ENCODE data around the gene ZBTB16.

- TF ChIP-seq GABPA (IDR thresholded peaks at IDR 0.05 in 1 of 2, conservative IDR thresholded peaks at IDR 0.05 in 1 of 2) (no peak), YY1 (IDR thresholded peaks at IDR 0.05) (no peak), CTCF (IDR thresholded peaks at IDR 0.05; ENCODE audit: low read depth, low read length, missing input control) (no peak), TAF1 (conservative IDR thresholded peaks at IDR 0.05) (no peak), RAD21 (IDR thresholded peaks at IDR 0.05) (no peak), SP1 (IDR thresholded peaks at IDR 0.05) (no peak), REST (IDR thresholded peaks at IDR 0.05) (no peak)
Observed at GRCh38 chr11:114169821-114170220, 110.3 kb downstream of the ZBTB16 start.

Measured in liver (tissue), 3 donors.